DMS53 treated with DMSO at 0.1 percent for 48 hours (cell line): ENCODE data around the gene MYH7.

Experiments
- DNase-seq: peaks from one replicate; lab custom pipeline; 2025; ENCODE audit not compliant: unreplicated experiment; lab: John Stamatoyannopoulos, UW

MYH7 gene

DNA sequence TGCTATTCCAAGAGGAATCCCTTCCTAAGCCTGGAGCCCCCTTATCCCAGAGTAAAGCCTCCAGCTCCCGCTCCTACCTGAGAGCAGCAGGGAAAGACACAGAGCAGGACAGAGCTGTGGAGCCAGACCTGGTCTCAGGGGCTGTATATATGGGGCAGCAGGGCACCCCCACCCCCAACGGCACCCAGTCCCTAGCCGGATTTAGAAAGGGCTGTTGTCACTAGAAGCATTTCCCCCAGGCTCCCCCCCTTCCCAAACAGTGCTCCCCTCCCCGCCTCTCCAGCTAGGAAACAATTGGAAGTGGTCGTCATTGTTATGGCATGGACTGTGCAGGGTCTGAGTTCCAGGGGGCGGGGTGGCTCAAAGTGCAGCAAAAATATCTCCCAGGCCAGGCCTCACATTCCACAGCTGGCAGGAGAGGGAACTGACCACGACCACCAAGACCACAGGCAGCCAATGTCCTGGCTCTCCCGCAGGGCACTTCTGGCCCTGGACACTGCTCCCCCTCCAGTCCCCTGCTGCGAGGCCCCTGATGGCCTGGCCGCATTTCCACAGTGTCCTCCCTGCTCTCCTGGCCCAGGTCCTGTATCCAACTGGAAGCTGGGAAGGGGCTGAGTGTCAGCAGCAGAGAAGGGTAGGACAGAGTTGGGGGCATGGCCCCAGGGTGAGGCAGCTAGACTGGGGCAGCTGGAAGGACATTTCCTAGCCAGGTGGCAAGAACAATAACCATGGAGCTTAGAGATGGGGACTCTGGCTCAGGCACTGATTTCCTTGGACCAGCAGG lies at the start of gene MYH7:
Gene MYH7 (minus strand): TSS at position 118 of the 784 bp plus-strand sequence. CDS start 1,928 bp downstream, outside the sequence.
- no peak for DNase-seq

DNA sequence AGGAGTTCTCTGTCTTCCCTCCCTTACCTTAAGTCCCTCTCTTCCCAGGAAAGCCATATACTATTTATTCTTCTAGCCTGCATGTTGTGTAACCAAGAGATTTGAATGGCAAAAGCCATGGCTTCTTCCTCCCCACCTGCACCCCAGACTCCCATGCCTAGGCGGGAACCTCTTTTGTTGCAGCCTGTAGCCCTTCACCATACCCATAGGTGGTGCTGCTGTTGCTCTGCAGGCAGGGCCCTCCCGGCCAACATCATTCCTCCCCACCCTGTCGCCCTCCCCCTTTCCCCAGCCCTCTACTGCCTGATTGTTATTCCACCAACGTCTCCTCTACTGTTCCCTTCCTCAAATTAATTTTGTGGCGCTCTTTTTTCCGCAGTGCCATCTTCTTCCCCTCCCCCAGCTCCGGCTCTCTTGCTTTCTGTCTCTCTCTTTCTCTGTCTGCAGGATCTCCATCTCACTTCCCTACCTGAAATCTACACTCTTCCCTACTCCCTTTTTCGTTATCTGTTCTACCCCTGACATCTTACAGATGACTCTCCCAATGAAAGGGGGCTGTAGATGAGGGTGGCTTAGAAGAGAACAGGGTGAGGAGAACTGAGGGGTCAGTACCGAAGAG lies 47.9 kb upstream of the MYH7 start:
- peak; percentile 6 for DNase-seq

DNA sequence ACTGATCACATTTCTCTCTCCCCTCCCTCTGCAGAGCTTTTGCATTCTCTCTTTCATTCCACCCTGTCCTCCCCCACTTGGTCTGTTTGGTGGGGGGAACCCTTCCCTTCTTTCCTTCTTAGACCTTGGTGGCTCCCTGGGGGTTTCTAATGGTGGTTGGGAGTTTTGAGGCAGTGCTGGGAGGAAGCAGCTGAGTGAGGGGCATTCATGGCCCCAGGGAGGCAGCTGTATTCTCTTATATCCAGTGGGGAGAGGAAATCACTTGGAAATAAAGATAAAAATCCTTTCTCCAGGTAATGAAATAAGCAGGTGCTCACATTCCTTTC lies 47.3 kb upstream of the MYH7 start:
- no peak for DNase-seq

DNA sequence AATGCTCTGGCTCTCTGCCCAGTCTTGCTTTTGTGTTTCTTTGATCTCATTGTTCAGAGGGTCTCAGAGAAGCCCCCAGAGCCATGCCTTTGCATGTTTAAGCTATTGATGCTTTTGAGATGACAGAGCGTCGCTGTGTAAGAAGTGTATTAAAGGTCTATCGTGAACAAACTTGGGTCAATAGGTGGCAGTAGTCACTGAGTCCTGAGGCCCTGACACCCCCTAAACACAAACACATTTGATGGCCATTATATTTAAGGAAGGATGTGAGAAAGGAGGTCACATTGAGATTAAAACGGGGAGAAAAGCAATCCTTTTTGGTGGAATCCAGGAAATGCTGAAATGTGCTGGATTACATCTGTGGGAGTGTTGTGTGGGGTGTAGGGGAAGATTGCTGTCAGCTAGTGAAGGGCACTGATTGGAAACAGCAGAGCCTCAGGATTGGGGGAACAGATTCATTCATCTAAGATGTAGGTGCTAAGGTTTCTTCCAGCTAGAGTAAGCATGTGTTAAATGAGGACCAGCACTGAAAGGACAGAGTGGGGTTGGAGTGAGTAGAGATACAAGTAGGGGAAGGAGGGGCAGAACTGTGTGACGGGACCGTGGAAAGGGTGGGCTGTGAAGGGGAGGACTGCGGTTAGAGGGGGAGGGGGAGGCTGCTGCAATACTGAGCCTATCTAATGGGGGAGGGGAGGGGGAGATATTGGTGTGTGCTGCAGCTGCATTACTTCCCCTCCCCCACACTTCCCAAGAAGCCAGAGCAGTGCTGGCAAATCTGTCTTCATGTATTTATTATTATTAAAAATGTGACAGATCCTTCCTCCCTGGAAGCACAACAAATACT lies 46.7 kb upstream of the MYH7 start:
- DNase-seq = no peak

DNA sequence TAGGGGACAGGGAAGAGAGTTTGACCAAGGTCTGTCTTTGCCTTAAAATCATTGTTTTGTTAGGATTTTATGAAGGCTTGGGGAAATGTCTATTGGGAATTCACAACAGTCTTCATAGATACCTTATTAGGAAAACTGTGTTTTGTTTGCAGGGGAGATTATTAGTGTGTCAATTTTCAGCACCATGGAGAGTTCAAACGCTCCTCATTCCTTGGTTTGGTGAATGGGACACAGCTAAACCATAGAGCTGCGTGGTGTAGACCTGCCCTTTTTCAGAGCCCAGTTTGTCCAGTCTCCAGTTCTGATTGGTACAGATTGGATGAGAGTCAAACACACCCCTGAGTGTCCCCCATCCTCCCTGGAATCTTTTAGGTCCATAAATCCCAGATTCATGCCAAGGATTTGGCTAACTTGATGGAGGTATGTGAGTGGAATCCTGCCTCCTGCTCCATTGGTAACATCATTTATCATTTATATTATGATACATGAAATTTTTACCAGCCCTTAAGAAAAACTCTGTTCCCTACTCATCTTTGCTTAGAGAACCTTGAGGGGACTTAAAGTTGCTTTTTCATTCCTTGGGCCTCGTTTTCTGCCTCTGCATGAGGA lies 46.0 kb upstream of the MYH7 start:
- DNase-seq = no peak

DNA sequence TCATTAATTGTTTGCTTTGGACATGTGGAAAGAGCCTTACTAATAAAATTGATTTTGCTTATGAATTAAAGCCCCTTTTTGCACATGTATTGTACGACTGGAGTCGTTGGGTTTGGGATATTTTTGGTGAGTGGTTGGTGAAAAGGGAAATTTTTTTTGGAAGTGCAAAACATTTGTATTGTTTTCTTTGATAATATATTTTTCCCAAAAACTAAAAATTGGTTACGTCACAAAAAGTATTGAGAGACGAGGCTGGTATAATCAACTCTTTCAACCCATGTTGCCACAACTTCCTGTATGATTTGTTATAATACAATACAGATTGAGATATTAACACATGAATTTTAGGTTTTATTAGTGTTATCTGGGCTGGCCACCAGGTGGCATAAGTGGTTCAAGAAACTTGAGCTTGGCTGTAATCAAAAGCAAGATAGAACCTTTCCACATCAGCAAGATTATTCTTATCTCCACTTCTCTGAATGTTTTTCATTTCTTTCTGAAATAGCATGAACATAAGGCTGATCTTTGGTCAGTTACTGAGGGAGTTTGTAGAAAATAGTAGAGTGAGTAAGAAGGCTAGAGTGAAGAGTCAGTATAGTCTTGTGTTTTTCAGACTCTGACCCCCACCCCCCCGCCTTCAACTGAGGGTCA lies 42.8 kb upstream of the MYH7 start:
- peak; percentile 59 for DNase-seq

DNA sequence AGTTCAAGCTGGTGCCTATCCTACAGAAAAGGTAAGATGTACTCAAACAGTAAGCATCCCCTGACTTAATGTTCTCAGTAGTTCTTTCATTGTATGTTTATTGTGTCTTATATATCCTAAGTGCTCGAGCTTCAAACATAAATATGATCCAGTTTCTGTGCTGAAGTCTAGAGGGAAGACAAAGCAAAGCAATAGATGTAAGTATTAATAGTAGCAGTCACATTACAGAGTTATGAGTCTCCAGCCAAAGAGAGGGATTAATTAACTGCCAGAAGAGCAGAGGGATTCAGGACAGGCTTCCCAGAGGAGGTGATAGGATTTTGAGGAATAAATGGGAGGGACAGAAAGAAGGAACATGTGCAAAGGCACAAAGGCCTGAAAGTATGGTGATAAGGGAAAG lies 35.5 kb upstream of the MYH7 start:
- DNase-seq = no peak

DNA sequence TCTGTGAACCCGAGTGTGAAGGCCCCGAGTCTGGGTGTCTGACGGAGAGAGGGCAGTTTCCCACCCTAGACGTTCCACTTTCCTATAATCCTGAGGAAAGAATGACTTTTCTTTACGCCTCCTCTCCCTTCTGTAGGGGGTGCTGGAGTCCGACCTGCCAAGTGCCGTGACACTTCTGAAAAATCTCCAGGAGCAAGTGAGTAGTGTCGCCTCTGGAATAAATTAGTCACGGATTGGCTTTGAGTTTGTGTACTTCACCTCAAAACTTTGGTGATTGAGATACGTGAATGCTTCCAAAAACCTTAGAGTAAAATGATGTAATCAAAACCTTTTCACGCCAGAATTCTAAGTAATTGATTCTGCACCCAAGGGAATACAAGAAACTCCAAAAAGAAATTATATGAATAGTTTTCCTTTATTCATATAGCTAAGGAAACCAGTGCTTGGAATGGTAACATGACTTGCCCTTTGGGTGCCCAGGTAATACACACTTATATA lies 34.5 kb upstream of the MYH7 start:
- DNase-seq = no peak

DNA sequence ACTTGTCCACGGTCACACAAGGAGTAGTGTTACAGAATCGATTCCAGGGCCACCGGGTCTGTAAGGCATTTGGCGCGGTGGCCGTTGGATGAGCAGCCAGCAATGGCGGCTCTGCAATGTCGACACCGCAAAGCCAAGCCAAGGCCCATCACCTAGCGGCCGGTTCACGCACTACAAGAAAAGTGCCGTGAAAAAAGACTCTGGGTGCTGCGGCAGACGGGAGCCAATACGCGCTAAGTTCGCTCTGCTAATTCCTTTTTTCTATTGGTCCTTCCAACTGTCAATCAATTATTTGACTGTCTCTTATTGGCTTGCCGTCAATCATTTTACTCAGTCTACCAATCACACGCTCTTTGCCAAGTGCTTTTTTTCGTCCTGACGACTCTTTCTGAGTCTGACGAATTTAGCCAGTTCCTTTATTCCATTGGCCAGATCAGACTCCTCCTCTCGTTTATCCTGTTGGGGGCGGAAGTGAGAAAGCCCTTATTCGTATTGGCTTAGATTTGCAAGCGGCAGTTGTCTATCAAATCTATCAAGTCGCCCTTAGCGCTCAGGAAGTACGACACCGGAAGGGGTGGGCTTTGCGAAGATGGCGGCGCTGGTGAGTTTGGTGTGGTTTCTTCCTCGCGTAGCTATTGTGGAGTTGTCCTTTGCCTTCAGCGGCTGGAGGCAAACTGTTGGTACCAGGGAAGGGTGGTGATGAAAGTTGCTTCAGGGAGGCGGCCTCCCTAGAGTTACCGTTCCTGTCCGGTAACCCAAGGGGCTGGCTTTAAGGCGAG lies 33.9 kb upstream of the MYH7 start, which contains the start of gene NGDN:
Gene NGDN (plus strand): TSS at position 577 of the 779 bp plus-strand sequence. CDS start 13 bp downstream, at position 590.
- peak; percentile 97 for DNase-seq

DNA sequence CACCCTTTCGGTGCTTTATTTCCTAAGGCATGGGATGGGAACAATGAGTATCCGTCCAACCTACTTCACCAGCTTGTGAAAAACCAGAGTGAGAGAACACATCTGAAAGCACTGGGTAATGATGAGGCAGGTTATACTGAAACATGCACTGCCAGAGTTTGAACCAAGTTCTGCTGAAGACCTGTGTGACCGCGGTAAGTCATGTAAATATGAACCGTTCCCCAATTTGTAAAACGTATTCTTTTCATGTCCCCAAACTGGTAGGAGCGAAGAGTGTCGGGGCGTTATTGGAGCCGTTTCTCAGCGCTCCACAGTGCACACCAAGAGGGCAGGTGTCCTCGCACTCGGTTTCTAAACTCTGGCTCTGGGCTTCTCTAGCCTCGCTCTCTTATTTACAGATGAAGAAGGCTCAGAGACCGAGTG lies 33.3 kb upstream of the MYH7 start:
- DNase-seq = no peak

DNA sequence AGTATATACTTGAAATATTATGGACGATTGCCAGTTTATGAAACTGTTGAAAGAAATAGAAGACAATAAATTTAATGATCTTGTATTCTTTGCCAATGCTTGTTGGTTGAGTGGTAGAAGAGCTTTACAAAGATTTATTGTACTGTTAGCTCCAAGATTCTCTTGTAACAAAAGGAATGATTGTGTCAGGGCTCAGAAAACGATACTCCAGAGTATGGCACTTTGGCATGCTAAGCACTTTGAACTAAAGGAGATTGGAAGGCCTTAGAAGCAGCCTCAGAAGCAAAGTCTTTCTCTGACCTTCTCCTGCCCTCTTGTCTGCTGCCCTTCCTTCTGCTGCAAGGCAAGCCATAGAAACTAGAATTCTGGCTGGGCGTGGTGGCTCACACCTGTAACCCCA lies 29.8 kb upstream of the MYH7 start:
- no peak for DNase-seq

DNA sequence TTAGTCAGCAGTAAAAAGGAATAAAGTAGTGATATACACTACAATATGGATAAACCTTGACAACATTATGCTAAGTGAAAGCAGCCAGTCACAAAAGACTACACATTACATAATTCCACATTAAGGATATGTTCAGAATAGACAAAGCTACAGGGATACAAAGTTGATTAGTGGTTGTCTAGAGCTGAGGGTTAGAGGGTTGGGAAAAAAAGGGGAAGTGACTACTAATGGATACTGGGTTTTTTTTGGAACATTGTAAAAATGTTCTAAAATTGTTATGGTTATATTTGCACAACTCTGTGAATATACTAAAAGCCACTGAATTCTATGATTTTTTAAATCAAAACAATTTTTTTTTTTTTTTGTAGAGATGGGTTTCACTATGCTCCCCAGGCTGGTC lies 29.2 kb upstream of the MYH7 start:
- DNase-seq = no peak

DNA sequence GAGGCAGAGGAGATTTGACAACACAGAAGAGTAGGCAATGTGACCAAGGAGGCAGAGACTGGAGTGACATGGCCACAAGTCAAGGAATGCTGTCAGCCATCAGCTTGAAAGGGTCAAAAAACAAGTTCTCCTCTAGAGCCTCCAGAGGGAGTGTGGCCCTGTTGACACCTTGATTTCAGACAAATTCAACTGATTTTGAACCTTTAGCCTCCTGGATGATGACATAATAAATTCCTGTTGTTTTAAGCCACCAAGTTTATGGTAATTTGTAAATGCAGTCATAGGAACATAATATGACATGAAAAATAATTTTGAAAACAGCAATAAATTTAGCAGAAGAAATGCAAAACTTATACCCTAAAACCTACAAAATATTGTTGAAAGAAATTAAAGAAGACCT lies 25.5 kb upstream of the MYH7 start:
- DNase-seq = no peak

DNA sequence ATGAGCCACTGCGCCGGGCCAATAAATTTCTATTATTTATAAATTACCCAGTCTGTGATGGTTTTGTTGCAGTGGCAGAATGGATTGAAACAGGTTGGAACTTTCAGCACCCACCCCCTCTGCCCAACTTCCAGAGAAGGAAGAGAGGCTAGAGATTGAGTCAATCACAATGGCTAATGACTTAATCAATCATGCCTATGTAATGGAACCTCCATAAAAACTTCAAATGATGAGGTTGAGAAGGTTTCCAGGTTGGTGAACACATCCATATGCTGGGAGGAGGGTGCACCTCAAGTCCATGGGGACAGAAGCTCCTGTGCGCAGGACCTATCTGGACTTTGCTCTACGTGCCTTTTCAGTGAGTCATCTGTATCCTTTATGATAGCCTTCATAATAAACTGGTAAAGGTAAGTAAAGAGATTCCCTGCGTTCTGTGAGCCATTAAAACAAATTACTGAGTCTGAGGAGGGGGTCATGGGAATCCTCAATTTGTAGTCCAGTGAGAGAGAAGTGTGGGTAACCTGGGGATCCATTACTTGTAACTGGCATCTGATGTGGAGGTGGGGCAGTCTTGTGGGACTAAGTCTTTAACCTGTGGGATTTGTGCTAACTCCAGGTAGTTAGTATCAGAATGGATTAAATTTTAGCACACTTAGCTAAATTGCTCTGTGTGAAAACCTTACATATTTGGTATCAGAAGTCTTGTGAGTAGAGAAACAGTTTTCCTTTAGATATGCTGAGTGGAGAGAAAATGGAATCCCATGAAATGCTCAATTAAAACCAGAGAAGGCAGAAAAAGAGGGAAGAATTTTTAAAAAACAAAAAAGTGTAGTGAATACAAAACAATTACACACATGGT lies 22.4 kb upstream of the MYH7 start:
- DNase-seq = peak; percentile 6

DNA sequence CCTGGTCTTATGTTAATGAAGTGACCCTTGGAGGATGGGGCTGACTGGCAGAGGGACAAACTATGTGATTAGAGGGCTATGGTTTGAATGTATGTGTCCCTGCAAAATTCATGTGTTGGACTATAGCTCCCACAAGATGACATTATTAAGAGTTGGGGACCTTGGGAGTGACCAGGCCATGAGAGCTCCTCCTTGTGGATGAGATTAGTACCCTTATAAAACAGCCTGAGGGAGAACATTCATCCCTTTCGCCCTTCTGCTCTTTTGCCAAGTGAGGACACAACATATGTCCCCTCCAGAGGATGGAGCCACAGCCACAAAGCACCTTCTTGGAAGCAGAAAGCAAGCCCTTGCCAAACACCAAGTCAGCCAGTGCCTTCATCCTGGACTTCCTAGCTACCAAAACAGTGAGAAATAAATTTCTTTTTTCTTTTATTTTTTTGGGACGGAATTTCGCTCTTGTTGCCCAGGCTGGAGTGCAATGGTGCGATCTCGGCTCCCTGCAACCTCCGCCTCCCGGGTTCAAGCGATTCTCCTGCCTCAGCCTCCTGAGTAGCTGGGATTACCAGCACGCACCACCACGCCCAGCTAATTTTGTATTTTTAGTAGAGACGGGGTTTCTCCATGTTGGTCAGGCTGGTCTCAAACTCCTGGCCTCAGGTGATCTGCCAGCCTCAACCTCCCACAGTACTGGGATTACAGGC lies 21.6 kb upstream of the MYH7 start:
- peak; percentile 0 for DNase-seq

DNA sequence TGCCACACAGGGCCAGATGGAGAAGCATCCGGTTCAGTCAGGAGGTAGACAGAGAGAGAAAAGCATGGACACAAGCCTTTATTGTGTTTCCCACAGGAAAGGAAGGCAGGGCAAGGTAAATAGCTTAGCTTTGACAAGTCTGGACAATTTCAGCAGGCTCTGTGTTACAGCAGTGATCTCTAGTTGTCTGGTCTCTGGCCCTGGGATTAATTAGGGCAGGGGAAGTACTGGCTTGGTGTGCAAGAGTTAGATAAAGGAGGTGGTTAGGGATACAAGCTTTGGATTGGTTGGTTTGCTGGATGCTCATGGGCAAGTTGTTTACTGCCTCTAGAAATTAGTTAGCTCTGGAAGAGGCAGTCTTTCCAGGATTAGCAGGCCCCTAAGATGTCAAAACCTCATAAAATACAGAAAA lies 19.0 kb upstream of the MYH7 start:
- DNase-seq = no peak

DNA sequence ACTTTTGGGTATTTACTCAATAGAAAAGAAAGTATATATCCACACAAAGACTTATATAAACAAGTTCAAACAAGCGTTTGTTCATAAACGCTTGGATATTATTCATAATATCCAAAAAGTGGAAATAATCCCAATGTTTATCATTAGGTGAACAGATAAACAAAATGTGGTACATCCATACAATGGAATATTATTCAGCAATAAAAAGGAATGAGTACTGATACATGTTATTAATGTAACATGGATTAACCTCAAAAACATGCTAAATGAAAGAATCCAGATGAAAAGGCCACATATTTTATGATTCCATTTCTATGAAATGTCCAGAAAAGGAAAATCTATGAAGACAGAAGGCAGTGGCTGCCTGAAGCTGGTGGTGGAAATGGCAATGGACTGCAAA lies 16.8 kb upstream of the MYH7 start:
- DNase-seq = no peak

DNA sequence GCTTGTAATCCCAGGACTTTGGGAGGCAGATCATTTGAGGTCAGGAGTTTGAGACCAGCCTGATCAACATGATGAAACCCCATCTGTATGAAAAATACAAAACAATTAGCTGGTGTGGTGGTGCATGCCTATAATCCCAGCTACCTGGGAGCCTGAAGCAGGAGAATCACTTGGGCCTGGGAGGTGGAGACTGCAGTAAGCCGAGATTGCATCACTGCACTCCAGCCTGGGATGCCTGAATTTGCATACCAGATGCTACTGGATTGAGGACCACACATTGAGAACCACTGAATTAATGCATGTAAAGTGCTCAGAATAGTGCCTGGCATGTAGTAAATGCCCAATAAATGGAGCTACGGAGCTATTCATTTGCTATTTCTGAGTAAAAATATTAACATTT lies 14.9 kb upstream of the MYH7 start:
- no peak for DNase-seq
